Body of pancreas (tissue), 4 donors: ENCODE data around the gene KCNAB1.

Experiments
- CTCF ChIP-seq, 7 experiments: fragments of 450-650 bp in 4 of 7; fragments of 200-600 bp in 3 of 7; sonication (generic) in 3 of 7; IDR thresholded peaks; one replicate each; pipeline ENCODE4 v1.5.1; 2016 to 2019; ENCODE audit warnings: antibody characterized with exemption in 7 of 7
- POLR2A ChIP-seq, 3 donors: fragments of 450-650 bp; IDR thresholded peaks; one replicate each; pipeline ENCODE4 v1.6.1; 2016; ENCODE audit warnings: antibody characterized with exemption in 3 of 3, mild to moderate bottlenecking in 2 of 3

GRCh38 chr3:156373095-156373494, 252.7 kb downstream of the KCNAB1 start:
- no peak for TF ChIP-seq CTCF (IDR thresholded peaks at IDR 0.05)
- no peak for TF ChIP-seq POLR2A (IDR thresholded peaks at IDR 0.05)
